ENCODE results near the gene ZDHHC14.

DNA sequence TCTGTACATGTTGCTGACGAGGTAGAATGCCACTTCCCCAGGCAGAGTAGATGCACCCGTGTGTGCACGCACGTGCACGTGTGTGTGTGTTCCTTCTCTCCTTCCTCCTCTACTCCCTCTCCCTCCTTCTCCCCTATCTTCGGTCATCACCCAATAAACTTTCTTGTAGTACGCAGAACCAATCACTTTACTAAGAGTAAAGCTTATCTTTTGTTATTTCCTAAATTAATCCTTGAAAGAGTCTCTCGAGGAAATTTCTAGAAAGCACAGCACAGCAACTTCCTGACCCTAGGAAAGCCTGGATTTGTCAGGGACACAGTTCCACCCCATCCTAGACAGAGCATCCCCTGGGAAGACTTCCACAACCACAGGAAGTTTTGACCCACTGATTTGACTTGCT lies 166.1 kb downstream of the ZDHHC14 start:
- TF ChIP-seq, protein P1, sequence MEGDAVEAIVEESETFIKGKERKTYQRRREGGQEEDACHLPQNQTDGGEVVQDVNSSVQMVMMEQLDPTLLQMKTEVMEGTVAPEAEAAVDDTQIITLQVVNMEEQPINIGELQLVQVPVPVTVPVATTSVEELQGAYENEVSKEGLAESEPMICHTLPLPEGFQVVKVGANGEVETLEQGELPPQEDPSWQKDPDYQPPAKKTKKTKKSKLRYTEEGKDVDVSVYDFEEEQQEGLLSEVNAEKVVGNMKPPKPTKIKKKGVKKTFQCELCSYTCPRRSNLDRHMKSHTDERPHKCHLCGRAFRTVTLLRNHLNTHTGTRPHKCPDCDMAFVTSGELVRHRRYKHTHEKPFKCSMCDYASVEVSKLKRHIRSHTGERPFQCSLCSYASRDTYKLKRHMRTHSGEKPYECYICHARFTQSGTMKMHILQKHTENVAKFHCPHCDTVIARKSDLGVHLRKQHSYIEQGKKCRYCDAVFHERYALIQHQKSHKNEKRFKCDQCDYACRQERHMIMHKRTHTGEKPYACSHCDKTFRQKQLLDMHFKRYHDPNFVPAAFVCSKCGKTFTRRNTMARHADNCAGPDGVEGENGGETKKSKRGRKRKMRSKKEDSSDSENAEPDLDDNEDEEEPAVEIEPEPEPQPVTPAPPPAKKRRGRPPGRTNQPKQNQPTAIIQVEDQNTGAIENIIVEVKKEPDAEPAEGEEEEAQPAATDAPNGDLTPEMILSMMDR (IDR thresholded peaks at IDR 0.05), result no peak
- no peak for TF ChIP-seq POLR2A (IDR thresholded peaks at IDR 0.05)

Data from body of pancreas (tissue), 4 donors.